ENCODE measurements around the gene SEC16A. TPM values are rescaled to one million over a fixed set of nuclear protein-coding genes. Genes with fewer than 3 reads are reported as not detected.

SEC16A gene
- total and polyA plus RNA-seq, 2 donors (not counting 3 experiments of a cell fraction or from before 2014, with no cell fraction given), result 34.5 to 80.6 TPM

DNA sequence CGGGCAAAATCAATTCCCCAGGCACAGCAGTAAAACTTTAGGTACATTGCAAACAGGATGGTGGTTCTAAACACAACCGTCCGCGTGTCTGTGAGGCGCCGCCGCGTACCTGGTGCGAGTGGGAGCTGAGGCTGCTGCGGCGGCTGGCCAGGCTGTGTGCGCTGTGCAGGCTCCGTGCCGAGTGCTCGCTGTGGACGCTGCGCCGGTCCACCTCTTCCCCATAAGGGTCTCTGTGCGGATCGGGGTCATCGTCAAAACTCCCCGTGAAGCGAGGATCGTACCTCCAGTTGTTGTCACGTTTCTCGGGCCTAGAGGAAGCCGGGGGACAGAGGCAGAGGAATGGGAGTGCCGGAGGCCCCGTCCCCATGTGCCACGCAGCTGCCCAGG lies 16.7 kb downstream of the SEC16A start:
- H3K4me3 ChIP-seq (replicated peaks in 1 of 3; ENCODE audit: insufficient read depth in 1 of 3, low read depth in 1 of 3, low read length in 3 of 3), result no peak overlapping the region
- dilution Hi-C loops (cut with MboI; ENCODE audit: extremely low pct_ligation_motif_present, low sequenced_read_pairs), result no loop called here

DNA sequence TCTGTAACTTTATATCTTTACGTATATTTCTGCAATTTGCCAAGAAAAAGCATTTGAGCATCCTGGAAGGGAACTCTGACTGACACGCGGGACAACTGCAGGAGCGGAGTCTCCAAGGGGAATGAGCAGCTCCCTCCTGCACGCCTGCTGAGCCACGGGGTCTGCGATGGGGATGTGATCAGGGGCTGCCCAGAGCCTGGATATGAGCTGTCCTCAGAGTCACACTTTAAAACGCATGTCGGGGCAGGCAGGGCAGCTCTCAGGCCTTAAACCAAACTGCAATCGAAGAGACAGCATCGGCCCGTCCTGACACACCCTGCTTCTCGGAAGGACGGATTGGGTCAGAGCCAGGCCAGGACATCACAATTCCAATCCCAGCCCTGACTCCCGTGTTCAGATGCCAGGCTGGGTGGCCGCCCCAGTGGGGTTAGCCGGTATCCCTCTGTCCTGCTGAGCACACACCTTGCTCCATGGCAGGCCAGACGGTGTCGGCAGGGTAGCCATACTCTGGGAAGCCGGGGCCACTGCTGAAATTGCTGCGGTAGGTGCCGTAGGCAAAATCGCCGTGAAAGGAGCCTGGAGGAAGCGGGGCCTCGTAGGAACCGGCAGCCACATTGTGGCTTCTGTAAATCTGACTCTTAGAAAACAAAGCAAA lies 17.2 kb downstream of the SEC16A start:
- Histone ChIP-seq H3K4me3 (replicated peaks in 1 of 3; ENCODE audit: insufficient read depth in 1 of 3, low read depth in 1 of 3, low read length in 3 of 3) (no peak overlapping the region), H4K20me1 (replicated peaks; ENCODE audit: control insufficient read depth, extremely low read depth, insufficient read depth, low read length) (no peaks in the 10 kb centered on the region), H3K79me2 (ENCODE audit: control insufficient read depth, insufficient read depth, low read length) (peaks cover 17% of the 10 kb centered on the region), H3K4me1 (ENCODE audit: control insufficient read depth, extremely low read depth, insufficient read depth, low read length) (no peaks in the 10 kb centered on the region), H2AFZ (ENCODE audit: low read depth, low read length) (no peak overlapping the region), H3K9me3 (replicated peaks; ENCODE audit: control insufficient read depth, insufficient read depth, low read length) (no peaks in the 10 kb centered on the region), H3K4me2 (ENCODE audit: insufficient read depth, low read length) (no peak overlapping the region), H3K36me3 (ENCODE audit: control insufficient read depth in 2 of 2, extremely low read depth in 1 of 2, insufficient read depth in 2 of 2, low read length in 2 of 2) (peaks cover 36 to 73% of the 10 kb centered on the region in 2 experiments), H3K9me1 (replicated peaks; ENCODE audit: control insufficient read depth, extremely low read depth, insufficient read depth, low read length) (no peaks in the 10 kb centered on the region), H3K9ac (replicated peaks; ENCODE audit: extremely low read depth, insufficient read depth, low read length) (no peak overlapping the region), H3K27me3 (ENCODE audit: control insufficient read depth in 2 of 2, insufficient read depth in 2 of 2, low read length in 2 of 2) (no peaks in the 10 kb centered on the region), H3K27ac (ENCODE audit: insufficient read depth, low read depth, low read length) (no peak overlapping the region)
- intact Hi-C loops (cut with micrococcal nuclease) (no loop called here), dilution Hi-C loops (cut with MboI; ENCODE audit: extremely low pct_ligation_motif_present, low sequenced_read_pairs) (no loop called here)
- TF ChIP-seq, protein P1, sequence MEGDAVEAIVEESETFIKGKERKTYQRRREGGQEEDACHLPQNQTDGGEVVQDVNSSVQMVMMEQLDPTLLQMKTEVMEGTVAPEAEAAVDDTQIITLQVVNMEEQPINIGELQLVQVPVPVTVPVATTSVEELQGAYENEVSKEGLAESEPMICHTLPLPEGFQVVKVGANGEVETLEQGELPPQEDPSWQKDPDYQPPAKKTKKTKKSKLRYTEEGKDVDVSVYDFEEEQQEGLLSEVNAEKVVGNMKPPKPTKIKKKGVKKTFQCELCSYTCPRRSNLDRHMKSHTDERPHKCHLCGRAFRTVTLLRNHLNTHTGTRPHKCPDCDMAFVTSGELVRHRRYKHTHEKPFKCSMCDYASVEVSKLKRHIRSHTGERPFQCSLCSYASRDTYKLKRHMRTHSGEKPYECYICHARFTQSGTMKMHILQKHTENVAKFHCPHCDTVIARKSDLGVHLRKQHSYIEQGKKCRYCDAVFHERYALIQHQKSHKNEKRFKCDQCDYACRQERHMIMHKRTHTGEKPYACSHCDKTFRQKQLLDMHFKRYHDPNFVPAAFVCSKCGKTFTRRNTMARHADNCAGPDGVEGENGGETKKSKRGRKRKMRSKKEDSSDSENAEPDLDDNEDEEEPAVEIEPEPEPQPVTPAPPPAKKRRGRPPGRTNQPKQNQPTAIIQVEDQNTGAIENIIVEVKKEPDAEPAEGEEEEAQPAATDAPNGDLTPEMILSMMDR (IDR thresholded peaks at IDR 0.05; ENCODE audit: extremely low read depth in 1 of 2, insufficient read depth in 1 of 2, low read depth in 1 of 2, low read length in 2 of 2), result no peak
- TF ChIP-seq, protein P2, sequence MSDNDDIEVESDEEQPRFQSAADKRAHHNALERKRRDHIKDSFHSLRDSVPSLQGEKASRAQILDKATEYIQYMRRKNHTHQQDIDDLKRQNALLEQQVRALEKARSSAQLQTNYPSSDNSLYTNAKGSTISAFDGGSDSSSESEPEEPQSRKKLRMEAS (IDR thresholded peaks at IDR 0.05; ENCODE audit: insufficient read depth, insufficient read length), result no peak
- TF ChIP-seq POLR2AphosphoS5 (IDR thresholded peaks at IDR 0.05; ENCODE audit: insufficient read depth, low read depth, low read length) (no peak), MYC (IDR thresholded peaks at IDR 0.05; ENCODE audit: low read depth, low read length) (no peak), FOS (IDR thresholded peaks at IDR 0.05; ENCODE audit: borderline replicate concordance, insufficient read depth, low read length) (no peak)
- FAIRE-seq (no peak), DNase-seq (ENCODE audit: low read depth, low spot score) (no peak)
- no TSS peak for BruUV-seq (replicated peaks)
- ChIA-PET POLR2A (no interaction called here), CTCF (no interaction called here)

More for the DNA sequence above, 16.7 kb downstream of the SEC16A start:
- Histone ChIP-seq H4K20me1 (replicated peaks; ENCODE audit: control insufficient read depth, extremely low read depth, insufficient read depth, low read length) (no peaks in the 10 kb centered on the region), H3K27me3 (ENCODE audit: control insufficient read depth in 2 of 2, insufficient read depth in 2 of 2, low read length in 2 of 2) (no peaks in the 10 kb centered on the region), H3K9ac (replicated peaks; ENCODE audit: extremely low read depth, insufficient read depth, low read length) (no peak overlapping the region), H3K27ac (ENCODE audit: insufficient read depth, low read depth, low read length) (no peak overlapping the region), H3K36me3 (ENCODE audit: control insufficient read depth in 2 of 2, extremely low read depth in 1 of 2, insufficient read depth in 2 of 2, low read length in 2 of 2) (peaks cover 35 to 74% of the 10 kb centered on the region in 2 experiments), H3K4me1 (ENCODE audit: control insufficient read depth, extremely low read depth, insufficient read depth, low read length) (no peaks in the 10 kb centered on the region), H2AFZ (ENCODE audit: low read depth, low read length) (no peak overlapping the region), H3K9me1 (replicated peaks; ENCODE audit: control insufficient read depth, extremely low read depth, insufficient read depth, low read length) (no peaks in the 10 kb centered on the region), H3K4me2 (ENCODE audit: insufficient read depth, low read length) (no peak overlapping the region), H3K79me2 (ENCODE audit: control insufficient read depth, insufficient read depth, low read length) (peaks cover 21% of the 10 kb centered on the region), H3K9me3 (replicated peaks; ENCODE audit: control insufficient read depth, insufficient read depth, low read length) (no peaks in the 10 kb centered on the region)
- no peak for DNase-seq (ENCODE audit: low read depth, low spot score)
- CTCF ChIA-PET, result no interaction called here
- intact Hi-C loops (cut with micrococcal nuclease), result no loop called here
- FAIRE-seq, result no peak
- POLR2A ChIA-PET, result no interaction called here
- no peak for TF ChIP-seq FOS (IDR thresholded peaks at IDR 0.05; ENCODE audit: borderline replicate concordance, insufficient read depth, low read length)
- TF ChIP-seq, protein P2 (IDR thresholded peaks at IDR 0.05; ENCODE audit: insufficient read depth, insufficient read length), result no peak
- no peak for TF ChIP-seq POLR2A (IDR thresholded peaks at IDR 0.05; ENCODE audit: low read depth, low read length)
- no peak for TF ChIP-seq MYC (IDR thresholded peaks at IDR 0.05; ENCODE audit: low read depth, low read length)
- TF ChIP-seq EZH2 (IDR thresholded peaks at IDR 0.05; ENCODE audit: borderline replicate concordance, low read depth, low read length, severe bottlenecking), result no peak
- TF ChIP-seq POLR2AphosphoS5 (IDR thresholded peaks at IDR 0.05; ENCODE audit: insufficient read depth, low read depth, low read length), result no peak
- TF ChIP-seq GATA2 (IDR thresholded peaks at IDR 0.05; ENCODE audit: insufficient read depth, insufficient read length, low read depth, low read length), result no peak
- no TSS peak for BruUV-seq (replicated peaks)

Measured in endothelial cell of umbilical vein (primary cell).